GM12892 (cell line): ENCODE results near the gene TRDN.

Source experiments
- POLR2A ChIP-seq: IDR thresholded peaks from 2 replicates; pipeline ENCODE4 v1.6.1; 2011; ENCODE audit warnings: low read depth, low read length, control low read depth
- TAF1 ChIP-seq: IDR thresholded peaks from 2 replicates; pipeline ENCODE4 v1.6.1; 2011; ENCODE audit warnings: low read depth, mild to moderate bottlenecking, control low read depth, low read length, borderline replicate concordance

- TF ChIP-seq TAF1 (no peak), POLR2A (no peak)
Observed at GRCh38 chr6:123415844-123416468, 220.8 kb downstream of the TRDN start.
